ENCODE results near the gene KSR1.

- TF ChIP-seq CTCF (IDR thresholded peaks at IDR 0.05): no peak
- no peak for TF ChIP-seq POLR2A (IDR thresholded peaks at IDR 0.05)
Measured at GRCh38 chr17:27460196-27460725, 4.0 kb downstream of the KSR1 start.

Measured in breast epithelium (tissue), 3 donors.